GM23338 (cell line): ENCODE results near the gene PSMB2. TPM values are rescaled to one million over a fixed set of nuclear protein-coding genes. Genes with fewer than 3 reads are reported as not detected.

Experiments
- ATAC-seq: fragments of 200-7000 bp; cut with Tn5 transposase; 3 replicates; pipeline ENCODE4 v1.9.1; 2020
- DNase-seq: peaks from one replicate; pipeline ENCODE4 v3.0.0-alpha.2; 2015; ENCODE audit warnings: low spot score
- H2AFZ ChIP-seq: fragments of 200-600 bp; sonication (generic); 2 replicates; pipeline ENCODE4 v1.8.0; 2016; ENCODE audit warnings: antibody characterized with exemption, mild to moderate bottlenecking, moderate library complexity
- H3F3A ChIP-seq: fragments of 200-600 bp; sonication (generic); replicated peaks from 2 replicates; pipeline ENCODE4 v1.8.0; 2017; ENCODE audit warnings: antibody characterized with exemption, mixed run types, low read depth
- H3K27ac ChIP-seq: fragments of 200-600 bp; sonication (generic); 2 replicates; pipeline ENCODE4 v1.6.1; 2016; ENCODE audit warnings: low read depth
- H3K27me3 ChIP-seq: fragments of 200-600 bp; sonication (generic); 2 replicates; pipeline ENCODE4 v1.8.0; 2016; ENCODE audit warnings: mild to moderate bottlenecking, mixed run types, moderate library complexity; ENCODE audit not compliant: insufficient read depth
- H3K36me3 ChIP-seq: fragments of 200-600 bp; sonication (generic); 2 replicates; pipeline ENCODE4 v1.8.0; 2016; ENCODE audit warnings: mild to moderate bottlenecking; ENCODE audit not compliant: insufficient read depth
- H3K4me1 ChIP-seq: fragments of 200-600 bp; sonication (generic); 2 replicates; pipeline ENCODE4 v1.8.0; 2016; ENCODE audit warnings: mild to moderate bottlenecking, moderate library complexity; ENCODE audit not compliant: insufficient read depth
- H3K4me2 ChIP-seq: fragments of 200-600 bp; sonication (generic); 2 replicates; pipeline ENCODE4 v1.7.1; 2017; ENCODE audit warnings: mixed run types
- H3K4me3 ChIP-seq: fragments of 200-600 bp; sonication (generic); 2 replicates; pipeline ENCODE4 v1.6.1; 2016; ENCODE audit warnings: mixed run types
- H3K79me2 ChIP-seq: fragments of 200-600 bp; sonication (generic); replicated peaks from 2 replicates; pipeline ENCODE4 v1.8.0; 2017; ENCODE audit warnings: mild to moderate bottlenecking; ENCODE audit not compliant: insufficient read depth
- H3K9me2 ChIP-seq: fragments of 200-600 bp; sonication (generic); 2 replicates; pipeline ENCODE4 v1.8.0; 2017; ENCODE audit not compliant: insufficient read depth
- H4K20me1 ChIP-seq: fragments of 200-600 bp; sonication (generic); replicated peaks from 2 replicates; pipeline ENCODE4 v1.8.0; 2017; ENCODE audit warnings: mild to moderate bottlenecking; ENCODE audit not compliant: insufficient read depth
- H3K27ac Mint-ChIP-seq: 2 replicates; pipeline ENCODE4 v1.8.0; 2020; ENCODE audit warnings: inconsistent platforms, mild to moderate bottlenecking, moderate library complexity, mixed read lengths
- H3K27me3 Mint-ChIP-seq: 3 replicates; pipeline ENCODE4 v1.8.0; 2022; ENCODE audit warnings: low read depth, mild to moderate bottlenecking, moderate library complexity, mixed read lengths, inconsistent platforms; ENCODE audit not compliant: insufficient read depth, poor library complexity
- H3K36me3 Mint-ChIP-seq: 3 replicates; pipeline ENCODE4 v1.8.0; 2021; ENCODE audit warnings: low read depth, mild to moderate bottlenecking, inconsistent platforms, moderate library complexity, mixed read lengths
- H3K4me1 Mint-ChIP-seq: 3 replicates; pipeline ENCODE4 v1.8.0; 2020; ENCODE audit warnings: mild to moderate bottlenecking, inconsistent platforms, mixed read lengths
- H3K4me3 Mint-ChIP-seq: 3 replicates; pipeline ENCODE4 v1.8.0; 2021; ENCODE audit warnings: moderate library complexity, mild to moderate bottlenecking, inconsistent platforms, mixed read lengths
- H3K9me3 Mint-ChIP-seq: 3 replicates; pipeline ENCODE4 v1.8.0; 2020; ENCODE audit warnings: moderate library complexity, mild to moderate bottlenecking, inconsistent platforms, mixed read lengths
- CREB1 ChIP-seq: fragments of 250-450 bp; sonication (Bioruptor Pico); IDR thresholded peaks from 2 replicates; pipeline ENCODE4 v1.5.0; 2020; ENCODE audit warnings: low read depth, mild to moderate bottlenecking, moderate library complexity
- CTCF ChIP-seq, 2 experiments: fragments of 200-600 bp in 1 of 2; sonication (generic) in 1 of 2; conservative IDR thresholded peaks; 2 replicates each; pipeline versions ENCODE4 v1.5.1 to v1.6.1; 2016 to 2017; ENCODE audit warnings: antibody characterized with exemption in 2 of 2, low read depth in 2 of 2, mild to moderate bottlenecking in 2 of 2, moderate library complexity in 1 of 2
- ETS1 ChIP-seq: IDR thresholded peaks from 2 replicates; pipeline ENCODE4 v1.6.1; 2016; ENCODE audit warnings: antibody characterized with exemption
- EZH2 ChIP-seq: fragments of 200-600 bp; sonication (generic); IDR thresholded peaks from one replicate; pipeline ENCODE4 v1.8.0; 2017; ENCODE audit warnings: antibody characterized with exemption, mild to moderate bottlenecking, low read depth; ENCODE audit not compliant: unreplicated experiment
- EZH2phosphoT487 ChIP-seq: fragments of 200-600 bp; sonication (generic); IDR thresholded peaks from one replicate; pipeline ENCODE4 v1.8.1; 2018; ENCODE audit warnings: antibody characterized with exemption; ENCODE audit not compliant: unreplicated experiment
- NANOG ChIP-seq: IDR thresholded peaks from 2 replicates; pipeline ENCODE4 v1.6.1; 2016; ENCODE audit warnings: antibody characterized with exemption, borderline replicate concordance
- POLR2AphosphoS5 ChIP-seq: IDR thresholded peaks from 2 replicates; pipeline ENCODE4 v1.6.1; 2016; ENCODE audit warnings: antibody characterized with exemption, low read depth
- STAT1 ChIP-seq: IDR thresholded peaks from one replicate; pipeline ENCODE4 v1.6.1; 2016; ENCODE audit warnings: antibody characterized with exemption; ENCODE audit not compliant: unreplicated experiment
- ZNF114 ChIP-seq: fragments of 250-450 bp; sonication (Bioruptor Pico); IDR thresholded peaks from 2 replicates; pipeline ENCODE4 v1.5.0; 2020; ENCODE audit warnings: mild to moderate bottlenecking, moderate library complexity
- ZNF462 ChIP-seq: fragments of 250-450 bp; sonication (Bioruptor Pico); IDR thresholded peaks from 2 replicates; pipeline ENCODE4 v1.5.0; 2020; ENCODE audit warnings: mild to moderate bottlenecking, moderate library complexity
- polyA plus RNA-seq: library from polyadenylated mRNA; unstranded; fragments of >200 nt; fragmentation: Nextera tagmentation; extraction: Ambion mirVana; gene quantifications from 2 replicates; pipeline ENCODE4 v1.2.1, GENCODE V29; 2016
- total RNA-seq: library from RNA; depleted of rRNA; stranded (reverse); fragments of >200 nt; shearing (Covaris generic); gene quantifications from 2 replicates; pipeline ENCODE4 v1.2.3, GENCODE V29; 2014

The PSMB2 gene
- total and polyA plus RNA-seq, 2 experiments from 2014 or later = 68.2 to 147 TPM

- TF ChIP-seq CREB1 = no peak
- TF ChIP-seq CTCF (conservative IDR thresholded peaks at IDR 0.05; ENCODE audit: low read depth in 2 of 2) = no peak
Observed at GRCh38 chr1:35666916-35667315, 25.6 kb upstream of the PSMB2 start (continued).

GRCh38 chr1:35666216-35666615, 24.9 kb upstream of the PSMB2 start:
- H3K27me3 Mint-ChIP-seq = peaks cover 7% of the 10 kb centered on the region
- H3K9me3 Mint-ChIP-seq = no peaks in the 10 kb centered on the region; the same call in 2 of the 3 replicates
- peaks cover 13% of the 10 kb centered on the region; the same call in 2 of the 3 replicates for H3K4me1 Mint-ChIP-seq
- Histone ChIP-seq H2AFZ (peak overlapping the region; percentile 95; the same call in 1 of the 2 replicates), H3K79me2 (no peaks in the 10 kb centered on the region), H3K4me2 (no peak overlapping the region), H3F3A (no peaks in the 10 kb centered on the region), H3K27ac (no peak overlapping the region), H3K27me3 (no peaks in the 10 kb centered on the region), H3K9me2 (no peaks in the 10 kb centered on the region; the same call in 1 of the 2 replicates), H3K36me3 (no peaks in the 10 kb centered on the region), H3K4me3 (no peak overlapping the region), H4K20me1 (no peaks in the 10 kb centered on the region), H3K4me1 (peaks cover 5% of the 10 kb centered on the region; the same call in 1 of the 2 replicates)
- DNase-seq (no peak), ATAC-seq (no peak)
- no peak overlapping the region; the same call in 2 of the 3 replicates for H3K4me3 Mint-ChIP-seq
- TF ChIP-seq POLR2AphosphoS5 = no peak
- no peak for TF ChIP-seq EZH2phosphoT487
- TF ChIP-seq NANOG = no peak
- no peak for TF ChIP-seq ZNF114 (CRISPR knock-in tag)
- TF ChIP-seq CREB1 = no peak
- TF ChIP-seq STAT1 = no peak
- TF ChIP-seq ZNF462 = no peak
- TF ChIP-seq ETS1 = no peak
- TF ChIP-seq EZH2 = no peak
- no peak overlapping the region for H3K27ac Mint-ChIP-seq
- H3K36me3 Mint-ChIP-seq = no peaks in the 10 kb centered on the region
